SK-N-SH treated with all-trans-retinoic acid at 6 μM for 48 hours (cell line): ENCODE data around the gene LRBA.

ENCODE experiments used
- CREB5 ChIP-seq: fragments of 250-450 bp; sonication (Bioruptor Pico); IDR thresholded peaks from 2 replicates; pipeline ENCODE4 v1.5.1; 2020; ENCODE audit warnings: low read depth, mild to moderate bottlenecking, moderate library complexity
- OSR1 ChIP-seq: fragments of 250-450 bp; sonication (Bioruptor Pico); IDR thresholded peaks from 2 replicates; pipeline ENCODE4 v1.8.0; 2022; ENCODE audit warnings: moderate library complexity, mild to moderate bottlenecking, inconsistent platforms
- PATZ1 ChIP-seq: fragments of 250-450 bp; sonication (Bioruptor Pico); IDR thresholded peaks from 2 replicates; pipeline ENCODE4 v1.8.0; 2020; ENCODE audit warnings: mild to moderate bottlenecking, moderate library complexity, borderline replicate concordance
- POU6F1 ChIP-seq: fragments of 250-450 bp; sonication (Bioruptor Pico); IDR thresholded peaks from 2 replicates; pipeline ENCODE4 v1.8.0; 2021; ENCODE audit warnings: low read depth, mild to moderate bottlenecking, moderate library complexity, borderline replicate concordance
- ZFP3 ChIP-seq: fragments of 250-450 bp; sonication (Bioruptor Pico); IDR thresholded peaks from 2 replicates; pipeline ENCODE4 v1.5.0; 2020; ENCODE audit warnings: mild to moderate bottlenecking, moderate library complexity
- ZNF565 ChIP-seq: fragments of 450-650 bp; formaldehyde crosslinking; conservative IDR thresholded peaks from 2 replicates; pipeline ENCODE4 v1.5.0; 2020; ENCODE audit warnings: low read depth, mild to moderate bottlenecking, moderate library complexity

- TF ChIP-seq CREB5 (no peak), ZNF565 (CRISPR knock-in tag) (no peak), ZFP3 (CRISPR knock-in tag) (no peak), OSR1 (CRISPR knock-in tag) (no peak), POU6F1 (CRISPR knock-in tag) (no peak), PATZ1 (CRISPR knock-in tag) (no peak)
Measured at GRCh38 chr4:150589157-150589556, 425.9 kb downstream of the LRBA start.
